Kidney glomerular epithelial cell (primary cell): ENCODE results near the gene SPINDOC.

Source experiments
- DNase-seq: peaks from one replicate; lab custom pipeline; 2025; lab: John Stamatoyannopoulos, UW

Gene SPINDOC

DNA sequence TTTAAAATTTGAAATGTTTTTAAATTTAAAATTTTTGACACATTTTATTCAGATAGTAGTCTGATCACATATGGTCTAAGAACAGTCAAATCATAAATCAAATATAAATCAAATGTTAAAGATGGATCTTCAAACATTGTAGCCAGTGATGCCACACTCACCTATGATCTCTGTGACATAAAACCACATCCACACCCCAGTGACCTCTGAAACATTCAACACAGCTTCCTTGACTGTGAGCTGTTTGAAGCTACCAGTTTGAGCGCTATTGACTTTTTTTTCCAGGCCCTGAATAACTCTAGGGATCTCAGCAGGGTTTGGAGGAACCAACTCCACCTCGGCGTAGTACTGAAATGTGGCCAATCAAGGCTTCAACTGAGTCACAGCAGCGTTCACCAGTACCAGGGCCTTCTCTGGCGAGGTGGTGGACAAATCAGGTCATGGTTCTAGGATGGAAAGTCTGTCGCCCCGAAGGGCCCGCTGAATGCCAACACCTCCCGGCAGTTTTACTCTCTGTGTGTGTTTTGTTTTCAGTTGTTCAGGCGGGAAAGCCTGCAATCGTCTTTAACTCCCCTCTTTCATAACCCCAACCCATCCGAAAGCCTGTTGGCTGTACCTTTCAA lies 21.4 kb downstream of the SPINDOC start:
- DNase-seq = no peak

DNA sequence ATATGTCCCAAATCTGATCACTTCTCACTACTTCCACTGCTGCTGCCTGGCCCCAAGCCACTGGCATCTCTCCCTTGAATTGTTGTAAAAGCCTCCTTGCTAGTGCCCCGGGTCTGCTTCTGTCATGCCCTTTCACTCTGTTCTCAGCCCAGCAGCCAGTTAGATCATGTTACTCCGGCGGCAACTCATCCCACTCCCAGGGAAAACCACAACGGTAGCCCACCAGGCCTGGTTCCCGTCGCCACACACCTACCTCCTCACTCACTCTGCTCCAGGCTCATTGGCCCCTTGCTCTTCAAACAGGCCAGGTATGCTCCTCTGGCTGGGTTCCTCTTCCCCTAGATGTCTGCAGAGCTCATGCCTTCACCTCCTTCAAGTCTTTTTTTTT lies 21.9 kb downstream of the SPINDOC start:
- no peak for DNase-seq

DNA sequence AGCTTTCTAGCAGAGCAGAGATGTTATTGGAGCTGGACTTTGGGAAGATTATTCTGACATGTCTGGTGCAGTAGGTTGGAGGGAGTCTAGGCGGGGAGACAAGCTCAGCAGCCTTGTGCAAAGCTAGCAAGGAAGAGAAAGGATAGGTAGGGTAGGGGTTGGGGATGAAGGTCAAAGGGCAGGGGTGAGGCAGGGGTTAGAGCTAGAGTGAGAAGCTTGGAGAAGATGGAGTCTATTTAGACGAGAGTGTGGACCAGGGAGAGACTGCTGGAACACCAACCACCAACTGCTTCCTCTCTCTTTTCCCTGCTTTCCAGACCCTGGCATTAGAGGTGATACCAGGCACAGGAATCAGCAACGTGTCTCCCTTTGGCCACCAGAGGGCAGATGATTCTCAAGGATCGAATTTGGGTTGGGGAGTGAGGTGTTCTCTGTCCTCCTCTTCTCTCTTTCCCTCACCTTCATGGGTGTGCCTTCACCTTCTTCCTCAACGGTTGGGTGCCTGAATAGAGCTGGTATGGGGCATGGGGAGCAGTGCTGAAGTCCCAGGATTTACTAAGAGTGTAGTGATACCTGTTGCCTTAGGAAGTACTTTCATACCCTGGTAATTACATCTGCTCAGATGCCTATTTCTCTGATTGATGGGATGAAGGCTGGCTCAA lies 23.9 kb downstream of the SPINDOC start:
- peak; percentile 74 for DNase-seq

DNA sequence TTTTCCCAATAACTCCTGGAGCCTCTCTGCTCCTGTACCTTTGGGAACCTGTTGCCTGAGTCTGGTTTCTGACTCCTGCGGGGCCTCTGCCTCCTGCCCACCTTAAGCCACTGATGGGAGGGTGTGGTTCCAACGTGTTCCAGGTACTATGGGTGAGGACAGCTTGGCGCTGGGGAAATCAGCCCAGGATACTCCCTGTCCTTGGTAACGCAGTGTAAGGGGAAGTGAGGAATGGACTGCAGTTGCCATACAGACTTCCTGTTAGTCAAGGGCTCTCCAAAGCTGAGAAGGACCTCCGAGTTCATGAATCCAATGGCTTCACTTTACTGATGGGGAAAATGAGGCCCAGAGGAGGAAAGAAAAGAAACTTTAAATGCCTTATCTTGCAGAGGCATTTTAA lies 24.5 kb downstream of the SPINDOC start:
- no peak for DNase-seq

DNA sequence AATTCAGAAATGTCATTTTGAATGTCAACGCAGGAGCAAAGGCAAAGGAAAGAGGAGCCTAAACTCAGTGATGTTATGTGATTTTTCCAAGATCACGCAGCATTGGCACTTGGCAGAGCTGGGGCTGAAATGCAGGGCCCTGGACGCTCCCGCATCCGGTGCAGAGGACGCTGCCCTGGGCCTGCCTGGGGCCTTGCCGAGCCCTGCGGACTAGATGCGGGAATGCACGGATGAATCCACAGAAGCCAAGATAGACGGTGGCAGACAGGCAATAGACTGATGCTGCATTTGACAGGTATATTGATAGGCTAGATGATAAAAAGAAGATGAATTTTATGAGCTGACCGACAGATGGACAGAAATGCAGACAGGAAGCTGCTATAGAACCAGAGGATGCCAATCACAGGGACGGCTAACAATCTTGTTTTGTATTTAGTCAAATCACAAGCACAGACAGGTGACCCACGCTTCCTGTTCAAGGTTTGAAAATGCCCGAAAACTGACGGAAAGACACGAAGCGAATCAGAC lies 25.0 kb downstream of the SPINDOC start:
- no peak for DNase-seq

DNA sequence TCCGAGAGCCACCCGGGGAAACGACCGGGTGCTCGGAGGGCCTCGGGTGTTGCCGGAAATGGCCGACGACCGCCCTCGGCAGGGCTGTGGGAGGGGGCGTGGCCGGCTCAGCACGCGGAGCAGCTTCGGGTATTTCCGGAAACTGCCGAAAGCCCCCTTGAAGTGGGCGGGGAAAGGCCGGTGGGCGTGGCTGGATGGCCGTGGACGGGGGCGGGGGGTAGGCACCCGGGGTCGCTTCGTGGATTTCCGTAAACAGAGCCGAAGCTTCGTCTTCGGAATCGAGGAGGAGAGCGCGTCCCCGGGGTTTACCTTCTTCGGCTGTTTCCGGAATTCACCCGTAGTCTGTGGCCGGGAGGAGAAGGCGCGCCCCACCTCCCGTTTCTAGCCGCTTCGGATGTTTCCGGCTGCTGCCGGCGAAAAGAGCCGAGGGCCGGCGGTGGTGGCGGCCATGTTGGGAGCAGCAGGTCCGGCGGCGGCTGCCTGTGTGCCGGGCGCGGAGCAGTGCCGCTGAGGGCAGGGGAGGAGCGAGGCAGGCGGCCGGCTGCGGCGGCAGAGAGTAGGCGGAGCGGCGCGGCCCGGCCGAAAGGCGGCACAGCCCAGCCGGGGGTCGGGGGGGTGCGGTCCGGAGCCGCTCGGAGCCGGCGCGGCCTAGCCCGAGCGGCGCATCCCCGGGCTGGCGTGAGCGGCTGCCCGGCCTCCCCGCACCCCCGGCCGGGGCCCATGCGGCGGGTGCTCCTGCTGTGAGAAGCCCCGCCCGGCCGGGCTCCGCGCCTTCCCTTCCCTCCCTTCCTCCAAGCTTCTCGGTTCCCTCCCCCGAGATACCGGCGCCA lies 25.6 kb downstream of the SPINDOC start, which contains the start of gene MARK2:
TSS of gene MARK2 (plus strand) at position 433 of the 830 bp plus-strand sequence. CDS start at position 830, 397 bp downstream.
- DNase-seq = peak; percentile 100

DNA sequence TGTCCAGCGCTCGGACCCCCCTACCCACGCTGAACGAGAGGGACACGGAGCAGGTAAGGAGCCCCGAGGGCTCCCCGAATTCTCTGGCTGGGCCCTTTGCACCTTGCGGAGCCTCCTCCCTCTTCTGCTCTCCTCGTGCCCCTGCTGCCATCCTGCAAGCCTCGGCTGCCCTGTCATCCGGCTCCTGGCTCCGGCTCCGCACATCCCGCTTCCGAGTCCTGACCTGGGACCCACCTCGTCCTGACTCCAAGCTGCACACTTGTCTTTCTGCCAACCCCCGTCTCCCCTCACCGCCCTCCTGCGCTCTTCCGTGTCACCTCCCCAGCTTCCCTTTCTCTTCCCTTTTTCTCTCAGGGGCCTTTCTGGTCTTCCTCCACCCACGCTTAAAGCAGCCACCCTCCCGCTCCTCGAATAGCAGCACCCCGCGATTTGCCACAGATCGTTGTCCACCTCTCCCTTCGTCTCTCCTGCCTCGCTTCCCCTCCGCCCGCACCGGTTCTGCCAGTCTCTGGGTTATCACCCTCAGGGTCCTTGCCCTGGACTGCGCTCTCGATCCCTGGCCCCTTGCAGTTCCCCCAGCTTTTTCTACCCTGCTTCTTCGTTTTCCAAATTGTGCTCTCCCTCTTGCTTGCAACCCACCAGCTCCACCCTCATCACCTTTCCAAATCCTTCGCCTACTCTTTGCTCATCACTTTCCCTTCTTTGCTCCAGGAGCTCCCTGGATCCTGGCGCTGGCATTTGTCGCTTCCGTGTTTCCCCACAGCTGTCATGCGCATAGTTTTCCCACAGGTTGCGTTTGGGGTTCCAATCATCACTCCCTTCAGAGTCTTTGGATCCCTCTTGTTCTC lies 26.5 kb downstream of the SPINDOC start:
- DNase-seq = no peak

DNA sequence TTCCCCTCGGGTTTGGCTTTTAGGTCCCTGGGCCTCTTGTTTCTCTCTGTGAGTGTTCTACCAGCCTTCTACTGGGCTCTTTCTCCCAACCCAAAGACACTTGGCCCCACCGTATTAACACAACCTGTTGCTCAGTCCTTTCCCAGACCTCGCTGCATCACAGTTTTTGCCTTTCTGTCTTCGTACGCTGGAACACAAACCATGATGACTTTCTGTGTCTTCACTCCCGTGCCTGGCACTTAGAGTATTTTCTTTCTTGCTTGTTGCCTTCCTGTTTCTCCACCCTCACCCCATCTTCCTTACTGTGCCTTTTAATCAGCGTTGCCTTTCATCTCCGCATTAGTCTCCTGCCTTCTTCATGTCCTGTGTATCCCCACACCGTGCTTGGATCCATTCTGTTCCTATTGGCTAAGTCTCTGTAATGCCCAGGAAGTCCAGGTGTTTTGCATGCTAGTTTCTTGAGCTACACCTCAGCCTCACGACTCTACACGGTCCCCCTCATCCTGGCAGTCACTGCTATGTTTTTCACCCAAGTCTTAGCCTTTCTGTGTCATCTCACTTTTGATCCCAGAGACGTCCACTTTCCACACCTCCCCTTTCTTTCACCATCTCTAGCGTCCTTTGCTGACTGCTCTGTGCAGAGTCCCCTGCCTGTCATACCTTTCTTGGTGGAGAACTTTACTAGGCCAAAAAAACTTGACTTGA lies 27.3 kb downstream of the SPINDOC start:
- DNase-seq = no peak

DNA sequence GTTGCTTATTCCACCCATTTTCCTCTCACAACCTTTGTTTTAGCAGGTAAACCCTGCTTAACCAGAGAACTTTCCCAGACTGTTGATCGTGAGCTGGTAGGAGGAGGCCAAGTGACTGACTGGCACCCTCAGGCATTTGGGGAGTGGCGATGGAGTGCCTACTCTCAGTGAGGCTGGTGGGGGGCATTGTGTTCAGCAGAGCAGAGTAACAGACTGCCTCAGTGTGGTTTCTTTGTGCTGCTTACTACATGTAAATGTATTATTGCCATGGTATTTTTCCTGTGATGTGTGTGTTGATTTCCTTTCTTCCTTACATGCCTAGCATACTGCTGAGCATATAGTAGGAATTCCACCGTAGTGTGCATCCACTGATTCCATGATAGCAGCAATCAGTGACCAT lies 28.3 kb downstream of the SPINDOC start:
- peak; percentile 95 for DNase-seq

DNA sequence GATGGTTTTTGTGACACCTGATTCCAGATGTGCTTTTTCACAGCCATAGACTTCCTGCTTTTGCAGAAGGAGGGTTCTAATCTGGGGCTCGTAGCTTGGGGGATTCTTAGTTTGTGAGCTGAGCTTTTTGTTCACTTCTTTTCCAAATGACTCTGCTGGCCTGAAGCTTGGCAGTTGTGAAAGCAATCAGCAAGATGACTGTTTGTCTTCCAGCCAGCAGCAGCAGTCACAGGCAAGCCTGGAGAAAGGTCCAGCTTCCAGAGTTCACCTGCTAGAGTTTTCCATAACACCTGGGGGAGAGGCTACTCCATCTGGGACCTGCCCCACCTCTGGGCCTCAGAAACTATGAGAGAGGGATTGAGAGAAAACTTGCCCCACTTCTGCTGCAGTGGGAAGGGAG lies 29.8 kb downstream of the SPINDOC start:
- DNase-seq = no peak

DNA sequence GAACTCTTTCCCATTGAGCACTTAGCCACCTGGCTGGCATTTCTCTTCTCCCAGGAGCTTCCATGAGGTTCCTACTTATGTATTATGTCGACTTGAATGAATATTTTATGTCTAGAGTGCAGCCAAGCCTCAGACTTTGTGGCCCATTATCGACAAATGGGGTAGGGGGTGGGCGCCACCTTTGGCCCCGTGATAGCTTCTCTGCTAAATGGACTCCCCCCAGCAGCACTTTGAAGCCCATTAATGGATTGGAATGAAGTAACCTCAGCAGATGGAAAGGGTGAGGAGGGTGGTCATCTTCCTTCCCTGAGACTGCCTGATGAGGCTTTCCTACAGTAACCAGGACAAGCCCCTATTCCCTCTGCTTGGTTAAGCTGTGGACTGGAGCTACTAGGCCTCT lies 31.6 kb downstream of the SPINDOC start:
- DNase-seq = no peak

DNA sequence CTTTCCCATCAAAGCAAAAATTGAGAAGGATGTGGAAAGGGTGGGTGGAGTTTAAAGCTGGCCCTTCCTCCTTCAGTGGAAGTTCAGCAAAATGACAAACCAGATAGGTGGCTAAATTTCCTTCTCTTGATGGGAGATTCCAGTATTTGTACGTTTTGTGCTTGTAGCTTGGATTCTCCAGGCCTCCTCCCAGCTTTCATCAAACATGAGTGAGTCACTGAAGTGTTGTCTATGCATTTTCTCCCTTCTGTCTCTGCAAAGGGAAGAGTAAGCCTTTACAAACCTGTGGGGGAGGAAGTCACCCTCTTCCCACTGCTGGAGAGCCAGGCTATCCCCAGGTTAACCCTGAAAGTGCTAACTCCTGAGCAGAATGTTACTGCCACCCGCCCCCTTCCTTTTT lies 32.0 kb downstream of the SPINDOC start:
- DNase-seq = peak; percentile 79

DNA sequence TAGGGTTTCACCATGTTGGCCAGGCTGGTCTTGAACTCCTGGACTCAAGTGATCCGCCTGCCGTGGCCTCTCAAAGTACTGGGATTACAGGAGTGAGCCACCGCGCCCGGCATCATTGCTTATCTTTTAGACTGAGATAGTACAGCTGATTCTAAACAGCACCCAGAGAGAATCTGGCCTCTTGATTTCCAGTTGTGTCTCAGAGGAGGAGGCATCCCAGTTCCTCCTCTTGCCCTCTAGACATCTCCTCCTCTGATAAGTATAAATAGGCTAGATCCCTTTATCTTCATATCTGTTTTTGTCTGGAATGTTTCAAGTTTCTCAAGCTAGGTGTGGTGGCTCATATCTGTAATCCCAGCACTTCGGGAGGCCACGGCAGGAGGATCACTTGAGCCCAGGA lies 32.7 kb downstream of the SPINDOC start:
- no peak for DNase-seq

DNA sequence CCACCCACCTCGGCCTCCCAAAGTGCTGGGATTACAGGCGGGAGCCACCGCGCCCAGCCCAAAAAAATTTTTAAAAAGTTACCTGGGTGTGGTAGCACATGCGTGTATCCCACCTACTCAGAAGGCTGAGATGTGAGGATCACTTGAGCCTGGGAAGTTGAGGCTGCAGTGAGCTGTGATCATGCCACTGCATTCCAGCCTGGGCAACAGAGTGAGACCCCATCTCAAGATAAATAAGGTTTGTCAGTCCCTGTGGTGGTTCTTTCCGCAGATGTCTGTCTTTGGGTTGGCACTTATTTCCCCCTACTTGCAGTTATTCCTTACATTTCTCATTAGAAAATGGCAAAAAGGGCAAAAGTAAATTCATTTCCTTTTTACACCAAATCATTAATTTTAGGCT lies 33.6 kb downstream of the SPINDOC start:
- no peak for DNase-seq

DNA sequence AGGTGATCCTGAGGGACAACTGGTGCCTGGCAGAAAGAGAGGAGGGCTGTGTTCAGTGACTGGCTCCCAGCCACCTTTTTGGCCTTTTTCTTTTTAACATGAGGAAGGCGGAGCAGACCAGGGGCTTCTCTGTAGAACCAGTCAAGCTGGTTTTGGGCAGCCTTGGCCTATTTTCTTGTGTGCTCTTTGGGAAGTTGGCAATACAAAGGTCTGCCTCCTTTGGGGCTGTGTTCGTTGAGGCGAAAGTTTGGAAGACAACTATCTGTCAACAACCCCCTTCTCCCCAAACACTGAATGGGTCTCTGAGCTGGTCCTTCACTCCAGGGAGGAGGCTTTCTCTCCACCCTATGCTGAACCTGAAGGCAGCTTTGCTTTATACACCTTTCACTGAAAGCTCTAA lies 34.1 kb downstream of the SPINDOC start:
- DNase-seq = no peak

DNA sequence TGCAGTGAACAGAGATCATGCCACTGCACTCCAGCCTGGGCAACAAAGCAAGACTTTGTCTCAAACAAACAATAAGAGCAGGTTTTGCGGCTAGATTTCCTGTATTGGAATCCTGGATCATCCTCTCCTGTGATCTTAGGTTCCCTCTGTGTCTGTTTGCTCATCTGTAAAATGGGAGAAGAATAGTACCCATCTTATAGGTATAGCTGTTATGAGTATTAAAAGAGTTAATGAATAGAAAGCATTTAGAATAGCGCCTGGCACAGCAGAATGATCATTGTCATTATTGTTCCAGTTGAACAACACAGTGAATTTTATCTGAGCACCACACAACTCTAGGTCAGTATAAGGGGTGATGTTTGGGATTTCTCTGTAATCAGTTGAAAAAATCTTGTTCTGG lies 36.4 kb downstream of the SPINDOC start:
- no peak for DNase-seq

DNA sequence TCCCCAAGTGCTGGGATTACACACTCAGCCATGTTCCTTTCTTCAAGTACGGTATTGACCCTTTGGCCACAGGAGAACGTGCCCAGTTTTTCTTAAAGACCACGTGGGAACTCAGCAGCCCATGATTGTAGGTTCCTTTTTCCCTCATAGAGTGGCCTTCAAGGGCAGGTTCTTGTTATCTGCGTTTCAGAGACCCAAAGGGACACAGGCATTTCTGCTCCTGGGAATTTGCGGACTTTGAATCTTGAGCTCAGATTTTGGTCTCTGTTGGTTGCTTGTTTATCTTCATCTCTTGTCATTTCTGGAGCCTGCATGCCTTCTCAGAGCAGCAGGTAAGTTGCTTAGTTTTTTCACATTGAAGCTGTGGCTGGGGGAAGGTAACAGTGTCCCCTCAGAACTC lies 37.7 kb downstream of the SPINDOC start:
- no peak for DNase-seq

DNA sequence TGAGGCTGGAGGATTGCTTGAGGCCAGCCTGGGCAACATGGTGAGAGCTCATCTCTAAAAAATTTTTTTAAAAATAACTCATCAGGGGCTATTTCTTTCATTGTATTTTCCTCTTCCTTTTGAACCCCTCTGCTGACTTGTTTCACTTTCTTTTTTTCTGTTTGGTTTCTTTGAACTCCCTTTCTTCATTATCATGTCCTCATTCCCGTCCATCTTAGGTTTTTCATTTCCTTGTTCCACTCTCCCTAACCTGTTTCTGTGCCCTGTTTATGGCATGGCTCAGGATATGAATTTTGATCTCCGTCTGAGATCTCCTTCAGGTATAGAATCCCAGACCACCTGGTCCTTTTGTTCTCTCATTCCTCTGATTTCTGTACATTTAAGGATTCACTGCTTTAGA lies 38.1 kb downstream of the SPINDOC start:
- DNase-seq = no peak

DNA sequence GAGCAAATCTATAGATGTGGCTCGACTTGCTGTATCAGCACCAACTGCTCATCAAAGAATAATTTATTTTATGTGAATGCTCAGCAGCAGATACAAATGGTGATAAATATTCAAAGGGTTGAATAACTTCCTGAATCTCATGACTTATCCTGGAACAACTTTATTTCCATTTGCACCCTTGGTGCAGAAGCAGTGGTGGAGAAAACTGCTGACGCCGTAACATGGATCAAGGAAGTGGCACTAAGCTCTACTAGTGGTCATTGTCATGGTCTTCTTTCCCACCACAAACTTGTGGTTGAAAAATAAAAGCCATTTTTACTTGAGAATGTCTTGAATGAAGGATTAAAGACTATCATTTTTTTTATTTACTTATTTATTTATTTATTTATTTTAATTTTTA lies 40.2 kb downstream of the SPINDOC start:
- DNase-seq = no peak

DNA sequence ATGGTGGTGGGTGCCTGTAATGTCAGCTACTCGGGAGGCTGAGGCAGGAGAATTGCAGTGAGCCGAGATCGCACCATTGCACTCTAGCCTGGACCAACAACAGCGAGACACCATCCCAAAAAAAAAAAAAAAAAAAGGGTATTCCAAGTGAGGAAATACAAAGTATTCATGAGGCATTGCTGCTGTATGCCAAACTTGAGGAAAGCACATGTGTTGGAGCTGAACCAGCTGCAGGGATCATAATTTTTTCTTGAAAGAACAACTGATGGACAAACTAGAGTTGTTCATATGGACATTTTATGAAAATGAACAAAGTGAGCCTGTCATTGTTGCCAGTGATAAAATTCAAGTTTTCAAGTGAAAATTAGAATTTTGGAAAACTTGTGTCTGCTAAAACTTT lies 41.4 kb downstream of the SPINDOC start:
- DNase-seq = no peak

DNA sequence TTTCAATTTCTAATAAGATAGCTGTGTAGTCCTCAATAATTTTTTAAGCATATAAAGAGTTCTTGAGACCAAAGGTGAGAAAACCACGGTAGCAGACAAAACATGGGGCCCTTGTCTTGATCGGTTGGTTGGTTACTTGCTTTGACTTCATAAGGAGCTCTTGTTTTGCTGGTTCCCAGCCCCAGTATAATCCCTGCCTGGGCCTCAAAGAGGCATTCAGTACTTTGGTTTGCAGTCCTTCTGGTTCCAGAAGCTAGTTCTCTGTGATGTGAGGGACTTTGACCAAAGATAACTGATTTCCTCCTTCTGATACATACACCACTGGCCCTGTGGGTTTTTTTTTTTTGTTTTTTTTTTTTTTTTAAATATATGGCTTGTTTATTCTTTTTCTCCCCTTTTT lies 42.7 kb downstream of the SPINDOC start:
- DNase-seq = no peak
